Lower lobe of right lung (tissue), 2 donors: ENCODE measurements around the gene RWDD1. TPM values are rescaled to one million over a fixed set of nuclear protein-coding genes. Genes with fewer than 3 reads are reported as not detected.

Experiments used
- ATAC-seq, 2 donors: fragments of 200-7000 bp; cut with Tn5 transposase; one replicate each; pipeline ENCODE4 v1.9.1; 2020 to 2022; ENCODE audit warnings: mild to moderate bottlenecking in 2 of 2, moderate library complexity in 2 of 2
- DNase-seq: peaks from one replicate; pipeline ENCODE4 v3.0.0-alpha.2; 2020
- H3K27ac ChIP-seq: fragments of 200-600 bp; one replicate; pipeline ENCODE4 v1.8.0; 2022
- H3K27me3 ChIP-seq: fragments of 200-600 bp; one replicate; pipeline ENCODE4 v1.8.0; 2022; ENCODE audit warnings: low read depth
- H3K36me3 ChIP-seq: fragments of 200-600 bp; one replicate; pipeline ENCODE4 v1.8.0; 2022; ENCODE audit warnings: mild to moderate bottlenecking
- H3K4me1 ChIP-seq: fragments of 200-600 bp; one replicate; pipeline ENCODE4 v1.8.0; 2022
- H3K4me3 ChIP-seq: fragments of 200-600 bp; one replicate; pipeline ENCODE4 v1.8.0; 2022; ENCODE audit warnings: mild to moderate bottlenecking
- H3K9me3 ChIP-seq: fragments of 200-600 bp; one replicate; pipeline ENCODE4 v1.8.0; 2022
- CTCF ChIP-seq: fragments of 200-600 bp; IDR thresholded peaks from one replicate; pipeline ENCODE4 v1.8.0; 2022; ENCODE audit warnings: antibody characterized with exemption, mild to moderate bottlenecking
- intact Hi-C: fragments of 100-400 bp; cut with DNase I; formaldehyde crosslinking; loops from one replicate; pipeline ENCODE4 v1.11.0; 2022
- total RNA-seq: library from RNA; stranded (reverse); fragmentation: NEBNext Ultra II Directional; extraction: Animal tissue kit (Norgen Biotek cat#: 25700); gene quantifications from one replicate; pipeline ENCODE4 v1.2.1, GENCODE V29; 2021
- donor health status: DM: no; HTN: yes; CAD: no; lungs with severe emphysema.

Gene RWDD1
- total RNA-seq, 1 donor from 2014 or later = 35.9 TPM

DNA sequence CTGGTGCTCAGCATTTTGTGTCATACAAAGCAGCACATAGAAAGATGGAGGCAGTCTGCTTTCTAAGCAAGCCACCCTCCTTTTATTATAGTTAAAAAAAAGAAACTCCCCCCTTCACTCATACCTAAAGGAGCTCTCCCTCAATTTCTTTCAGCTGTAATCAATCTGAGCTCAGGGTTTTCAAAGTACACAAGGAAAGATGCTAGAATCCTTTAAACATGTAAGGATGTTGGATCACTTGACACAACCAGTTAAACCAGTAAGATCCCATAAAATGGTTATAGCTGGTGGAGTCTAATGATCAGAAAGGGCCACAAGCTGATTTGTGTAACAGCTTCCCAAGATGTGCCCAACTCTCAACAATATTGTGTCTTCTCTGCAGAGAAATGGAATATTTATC, 17.9 kb upstream of the RWDD1 start, which contains the start of gene CALHM4:
TSS of gene CALHM4 (plus strand) at position 301 of the 400 bp plus-strand sequence. CDS start at position 344, 43 bp downstream.
- Histone ChIP-seq H3K36me3 (no peaks in the 10 kb centered on the region), H3K9me3 (no peaks in the 10 kb centered on the region), H3K4me3 (no peak within 1 kb of the TSS), H3K27me3 (no peaks in the 10 kb centered on the region), H3K4me1 (no peaks in the 10 kb centered on the region), H3K27ac (no peak within 1 kb of the TSS)
- intact Hi-C loops = no loop called here
- DNase-seq = no peak
- no peak for TF ChIP-seq CTCF
- ATAC-seq = no peak

DNA sequence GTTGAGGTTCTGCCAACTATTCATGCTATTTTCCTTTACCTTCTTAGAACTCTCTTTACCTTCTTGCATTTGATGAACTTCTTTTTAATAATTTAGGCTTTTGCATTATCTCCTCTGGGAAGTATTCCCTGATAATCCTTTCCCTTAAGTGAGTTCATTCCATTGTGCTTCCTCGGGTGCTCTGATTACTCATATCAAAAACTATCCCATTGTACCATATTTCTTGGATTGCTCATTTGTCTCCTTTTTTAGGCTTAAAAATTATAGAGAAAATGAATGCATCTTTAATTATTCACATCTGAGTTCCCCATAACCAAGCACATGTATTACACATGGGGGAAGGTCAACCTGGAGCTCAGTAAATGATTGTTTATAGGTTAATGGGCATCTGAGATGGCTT, 15.2 kb upstream of the RWDD1 start:
- H3K36me3 ChIP-seq = no peaks in the 10 kb centered on the region
- DNase-seq (no peak), ATAC-seq (no peak)
- intact Hi-C loops = no loop called here
- no peak for TF ChIP-seq CTCF
- H3K27ac ChIP-seq = no peak overlapping the region
- H3K27me3 ChIP-seq = no peaks in the 10 kb centered on the region
- H3K4me3 ChIP-seq = no peak overlapping the region
- peaks cover 2% of the 10 kb centered on the region for H3K4me1 ChIP-seq
- no peaks in the 10 kb centered on the region for H3K9me3 ChIP-seq

- H3K27ac ChIP-seq = no peak overlapping the region
- intact Hi-C loops = no loop called here
Observed at GRCh38 chr6:116556814-116557415, 14.4 kb upstream of the RWDD1 start.

GRCh38 chr6:116557893-116558292, 13.4 kb upstream of the RWDD1 start:
- DNase-seq (no peak), ATAC-seq (peak; percentile 37 to 46)
- intact Hi-C loops = no loop called here
- Histone ChIP-seq H3K9me3 (no peaks in the 10 kb centered on the region), H3K27ac (no peak overlapping the region), H3K27me3 (no peaks in the 10 kb centered on the region), H3K4me3 (no peak overlapping the region), H3K36me3 (no peaks in the 10 kb centered on the region), H3K4me1 (peaks cover 4% of the 10 kb centered on the region)
- TF ChIP-seq CTCF = no peak

More at GRCh38 chr6:116556814-116557415, 14.4 kb upstream of the RWDD1 start:
- H3K4me1 ChIP-seq = peaks cover 4% of the 10 kb centered on the region
- H3K27me3 ChIP-seq = no peaks in the 10 kb centered on the region
- no peak for DNase-seq
- H3K36me3 ChIP-seq = no peaks in the 10 kb centered on the region
- no peak for TF ChIP-seq CTCF
- H3K9me3 ChIP-seq = no peaks in the 10 kb centered on the region
- ATAC-seq = no peak
- H3K4me3 ChIP-seq = no peak overlapping the region

GRCh38 chr6:116560130-116560529, 11.2 kb upstream of the RWDD1 start:
- ATAC-seq (no peak), DNase-seq (no peak)
- Histone ChIP-seq H3K27ac (no peak overlapping the region), H3K4me1 (peaks cover 4% of the 10 kb centered on the region), H3K4me3 (no peak overlapping the region), H3K36me3 (no peaks in the 10 kb centered on the region), H3K27me3 (no peaks in the 10 kb centered on the region), H3K9me3 (no peaks in the 10 kb centered on the region)
- intact Hi-C loops = no loop called here
- TF ChIP-seq CTCF = no peak
